Endothelial cell of hepatic sinusoid (primary cell): ENCODE data around the gene DIS3L.
"Not testable (repeated sequence)": the region's sequence is repeated elsewhere in the genome, so short reads cannot be mapped to it uniquely, and the experiment has no call there.

ENCODE experiments used
- in situ Hi-C: cut with HindIII; loops from 2 replicates; pipeline ENCODE4 v1.10.0; 2017; ENCODE audit warnings: low sequenced_read_pairs

The DIS3L gene

GRCh38 chr15:66308531-66308930 lies 15.2 kb downstream of the DIS3L start:
- in situ Hi-C loops: no loop called here

DNA sequence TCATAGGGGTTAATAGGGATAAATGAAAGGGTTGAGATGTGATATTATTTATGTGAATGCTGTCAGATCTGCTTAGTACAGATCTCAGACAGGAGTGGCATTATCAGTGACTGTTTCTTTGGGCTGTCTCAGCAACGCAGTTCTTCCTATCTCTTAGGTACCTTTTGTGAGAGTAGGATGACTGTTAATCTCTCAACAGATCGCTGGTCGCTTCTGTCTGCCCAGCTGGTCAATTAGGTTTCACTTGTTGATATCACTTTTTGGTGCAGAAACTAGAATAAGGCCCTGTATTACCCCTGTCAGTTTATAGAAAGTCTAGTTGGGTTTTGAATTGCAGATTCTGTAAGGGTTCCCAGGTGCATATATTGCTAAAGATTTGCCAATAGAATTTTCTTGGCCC lies 16.5 kb downstream of the DIS3L start:
- in situ Hi-C loops: loop anchor here (10.0 kb wide), 3 partner anchors 85 to 265 kb away; partner anchors contain the start of gene SNAPC5

- in situ Hi-C loops: loop anchor here (10.0 kb wide), 3 partner anchors 84 to 264 kb away; partner anchors contain the start of gene SNAPC5
Measured at GRCh38 chr15:66310786-66311185, 17.4 kb downstream of the DIS3L start.

DNA sequence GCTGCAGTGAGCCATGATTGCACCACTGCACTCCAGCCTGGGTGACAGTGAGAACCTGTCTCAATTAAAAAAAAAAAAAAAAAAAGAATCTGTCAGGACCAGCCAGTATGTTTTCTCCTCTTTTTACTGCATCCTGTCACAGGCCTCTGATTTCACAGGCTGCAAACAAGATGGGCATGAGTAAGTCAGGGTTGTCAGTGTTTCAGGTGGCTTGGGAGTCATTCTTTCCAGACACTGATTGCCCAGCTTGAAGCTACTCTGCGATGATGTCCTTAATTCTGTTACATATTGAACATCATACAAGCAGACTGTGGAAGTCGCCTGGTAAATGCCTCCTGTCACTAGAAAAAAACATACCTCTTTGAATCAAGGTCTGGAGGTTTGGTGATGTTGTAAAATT lies 18.8 kb downstream of the DIS3L start:
- in situ Hi-C loops: loop anchor here (10.0 kb wide), 3 partner anchors 83 to 263 kb away; partner anchors contain the start of gene SNAPC5

GRCh38 chr15:66323312-66323928 lies 30.1 kb downstream of the DIS3L start:
- in situ Hi-C loops: loop anchor here (5.0 kb wide), 1 partner anchor 89 kb away; no protein-coding TSS in a partner anchor

DNA sequence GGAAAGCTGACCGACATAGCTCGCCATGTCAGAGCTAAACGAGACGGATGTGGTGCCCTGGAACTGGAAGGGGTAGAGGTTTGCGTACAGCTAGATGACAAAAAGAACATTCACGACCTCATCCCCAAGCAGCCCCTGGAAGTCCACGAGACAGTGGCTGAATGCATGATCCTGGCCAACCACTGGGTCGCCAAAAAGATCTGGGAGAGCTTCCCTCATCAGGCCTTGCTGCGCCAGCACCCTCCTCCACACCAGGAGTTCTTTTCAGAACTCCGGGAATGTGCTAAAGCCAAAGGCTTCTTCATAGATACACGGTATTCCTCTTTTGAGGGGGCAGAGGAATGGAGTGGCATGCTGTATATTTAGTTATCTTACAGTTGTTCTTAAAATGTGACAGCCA lies 32.7 kb downstream of the DIS3L start:
- in situ Hi-C loops: no loop called here

GRCh38 chr15:66327736-66328135 lies 34.4 kb downstream of the DIS3L start:
- in situ Hi-C loops: no loop called here

GRCh38 chr15:66328771-66329170 lies 35.4 kb downstream of the DIS3L start:
- in situ Hi-C loops: no loop called here

- in situ Hi-C loops: not testable (repeated sequence)
Measured at GRCh38 chr15:66348530-66348929, 55.2 kb downstream of the DIS3L start.

GRCh38 chr15:66356077-66356358 lies 62.6 kb downstream of the DIS3L start:
- in situ Hi-C loops: no loop called here

- in situ Hi-C loops: no loop called here
Measured at GRCh38 chr15:66356359-66357236, 63.2 kb downstream of the DIS3L start, which contains the start of gene TIPIN. Gene TIPIN, minus strand, starts transcription at chr15:66356685. Its CDS starts 3,738 bp downstream, at chr15:66352947.

GRCh38 chr15:66359740-66360139 lies 66.4 kb downstream of the DIS3L start:
- in situ Hi-C loops: no loop called here

DNA sequence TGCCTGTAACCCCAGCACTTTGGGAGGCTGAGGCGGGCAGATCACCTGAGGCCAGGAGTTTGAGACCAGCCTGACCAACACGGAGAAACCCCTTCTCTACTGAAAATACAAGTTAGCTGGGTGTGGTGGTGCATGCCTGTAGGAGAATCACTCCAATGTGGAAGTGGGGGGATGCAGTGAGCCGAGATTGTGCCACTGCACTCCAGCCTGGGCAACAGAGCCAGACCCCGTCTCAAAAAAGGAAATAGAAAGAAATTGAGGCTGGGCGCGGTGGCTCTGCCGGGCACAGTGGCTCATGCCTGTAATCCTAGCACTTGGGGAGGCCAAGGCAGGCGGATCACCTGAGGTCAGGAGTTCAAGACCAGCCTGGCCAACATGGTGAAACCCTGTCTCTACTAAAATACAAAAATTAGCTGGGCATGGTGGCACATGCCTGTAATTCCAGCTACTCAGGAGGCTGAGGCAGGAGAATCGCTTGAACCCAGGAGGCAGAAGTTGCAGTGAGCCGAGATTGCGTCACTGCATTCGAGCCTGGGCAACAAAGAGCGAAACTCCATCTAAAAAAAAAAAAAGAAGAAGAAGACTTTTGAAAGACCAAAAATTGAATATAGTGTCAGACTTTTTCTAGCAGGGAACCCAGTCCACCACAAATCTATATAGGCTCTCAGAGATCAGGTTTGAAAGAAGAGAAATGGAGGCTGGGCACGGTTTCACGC lies 68.5 kb downstream of the DIS3L start:
- in situ Hi-C loops: not testable (repeated sequence)

DNA sequence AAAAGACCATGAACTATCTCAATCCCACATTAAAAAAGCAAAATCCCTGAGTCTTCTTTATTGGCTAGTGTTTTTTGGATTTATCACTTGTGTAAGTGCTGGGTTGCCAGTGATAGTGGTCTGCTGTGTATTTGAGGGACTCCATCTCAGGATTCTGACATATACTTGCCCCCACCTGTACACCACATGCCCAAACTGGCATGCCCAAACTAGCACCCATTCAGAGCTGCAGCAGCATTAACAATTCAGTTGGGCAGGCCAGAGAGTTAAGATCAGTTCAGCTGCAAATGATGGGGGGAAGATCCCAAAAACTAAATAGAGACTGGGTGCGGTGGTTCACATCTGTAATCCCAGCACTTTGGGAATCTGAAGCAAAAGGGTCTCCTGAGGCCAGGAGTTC lies 69.4 kb downstream of the DIS3L start:
- in situ Hi-C loops: no loop called here

DNA sequence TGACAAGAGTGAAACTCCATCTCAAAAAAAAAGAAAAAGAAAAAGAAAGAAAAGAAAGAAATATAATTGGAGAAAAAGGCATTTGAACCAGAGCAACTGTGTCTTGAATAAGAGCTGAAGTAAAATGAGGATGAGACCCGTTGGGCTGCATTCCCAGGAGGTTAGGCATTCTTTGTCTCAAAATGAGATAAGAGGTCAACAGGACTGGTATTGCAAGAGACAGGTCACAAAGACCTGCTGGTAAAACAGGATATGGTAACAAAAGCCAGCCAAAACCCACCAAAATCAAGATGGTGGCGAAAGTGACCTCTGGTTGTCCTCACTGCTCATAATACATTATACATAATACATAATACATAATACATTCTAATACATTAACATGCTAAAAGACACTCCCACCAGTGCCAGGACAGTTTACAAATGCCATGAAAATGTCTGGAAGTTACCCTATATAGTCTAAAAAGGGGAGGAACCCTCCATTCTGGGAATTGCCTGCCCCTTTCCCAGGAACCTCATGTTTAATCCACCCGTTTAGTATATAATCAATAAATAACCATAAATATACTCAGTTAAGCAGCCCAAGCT lies 71.7 kb downstream of the DIS3L start:
- in situ Hi-C loops: no loop called here

DNA sequence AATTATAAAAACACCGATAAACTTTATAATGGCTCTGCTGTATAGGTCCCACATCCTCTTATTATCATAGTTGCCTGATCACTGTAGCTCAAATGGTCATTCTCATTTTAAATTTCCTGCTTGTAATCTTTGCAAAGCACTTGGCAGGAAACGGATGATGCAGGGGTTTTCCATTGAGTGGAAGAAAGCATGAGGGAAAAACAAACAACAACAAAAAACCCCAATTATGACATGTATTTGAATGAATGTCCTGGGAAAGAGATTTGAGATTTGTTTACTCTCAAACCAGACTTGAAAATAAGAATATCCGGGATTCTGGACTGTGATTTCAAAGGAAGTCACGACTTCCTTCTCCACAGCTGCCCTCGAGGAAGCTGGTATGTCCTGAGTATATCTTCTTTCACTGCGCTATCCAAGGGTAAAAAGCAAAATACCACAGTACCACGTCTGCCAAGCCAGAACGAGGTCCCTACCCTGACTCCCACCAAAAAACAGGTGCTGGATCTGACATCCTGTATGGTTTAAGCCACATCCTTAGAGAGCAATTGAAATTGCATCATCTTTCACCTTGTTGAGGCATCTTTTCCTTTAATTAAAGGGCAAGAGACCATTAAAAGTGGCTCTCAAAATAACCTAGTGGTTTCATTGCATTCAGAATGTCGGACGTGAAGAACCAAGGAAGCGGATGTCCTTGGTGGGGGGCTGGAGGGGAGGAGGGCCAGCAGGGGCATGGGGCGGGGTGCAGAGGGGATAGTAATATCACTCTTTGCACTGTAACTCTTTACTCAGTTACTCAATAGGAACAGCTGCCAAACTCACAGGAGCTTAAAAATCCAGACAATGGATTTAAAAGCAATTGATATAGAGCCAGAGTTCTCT lies 76.6 kb downstream of the DIS3L start:
- in situ Hi-C loops: no loop called here

- in situ Hi-C loops: no loop called here
Measured at GRCh38 chr15:66374179-66374578, 80.8 kb downstream of the DIS3L start.

DNA sequence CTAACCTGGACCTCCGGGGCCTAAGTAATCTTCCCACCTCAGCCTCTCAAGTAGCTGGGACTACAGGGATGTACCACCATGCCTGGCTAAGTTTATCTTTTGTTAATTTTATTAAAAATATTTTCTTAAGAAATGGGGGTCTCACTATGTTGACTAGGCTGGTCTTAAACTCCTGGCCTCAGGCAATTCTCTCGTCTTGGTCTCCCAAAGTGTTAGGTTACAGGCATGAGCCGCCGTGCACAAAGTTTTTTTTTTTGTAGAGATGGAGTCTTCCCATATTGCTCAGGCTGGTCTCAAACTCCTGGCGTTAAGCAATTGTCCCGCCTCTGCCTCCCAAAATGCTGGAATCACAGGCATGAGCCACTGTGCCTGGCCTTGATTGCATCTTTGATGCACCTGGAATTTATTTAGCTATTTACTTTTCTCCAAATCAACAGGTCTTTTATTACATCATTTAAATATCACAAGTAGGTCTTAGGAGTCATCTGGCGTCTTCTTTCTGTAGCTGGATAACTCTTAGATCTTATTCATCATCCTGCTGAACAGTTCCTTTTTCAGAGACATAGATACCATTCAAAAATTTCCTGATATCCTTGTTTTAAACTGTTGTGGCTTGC lies 85.6 kb downstream of the DIS3L start:
- in situ Hi-C loops: no loop called here

- in situ Hi-C loops: not testable (repeated sequence)
Measured at GRCh38 chr15:66381376-66381775, 88.0 kb downstream of the DIS3L start.
